Stimulated activated naive CD8-positive, alpha-beta T cell treated with anti-CD3 and anti-CD28 coated beads, Interleukin-15, Interleukin-2, amounts not matched to agents 100 ng/mL and 50 ng/mL, for 24 hours (primary cell): ENCODE data around the gene TFDP1.

Experiments
- H3K27ac Mint-ChIP-seq: one replicate; pipeline ENCODE4 v1.8.0; 2021; ENCODE audit warnings: mild to moderate bottlenecking, mixed read lengths
- H3K27me3 Mint-ChIP-seq: one replicate; pipeline ENCODE4 v1.8.0; 2021; ENCODE audit warnings: mixed read lengths
- H3K36me3 Mint-ChIP-seq: one replicate; pipeline ENCODE4 v1.8.0; 2021; ENCODE audit warnings: low read depth, mixed read lengths
- H3K4me1 Mint-ChIP-seq: one replicate; pipeline ENCODE4 v1.8.0; 2021; ENCODE audit warnings: low read depth, mixed read lengths
- H3K4me3 Mint-ChIP-seq: one replicate; pipeline ENCODE4 v1.8.0; 2021; ENCODE audit warnings: mild to moderate bottlenecking, mixed read lengths
- H3K9me3 Mint-ChIP-seq: one replicate; pipeline ENCODE4 v1.8.0; 2021; ENCODE audit warnings: mixed read lengths

Gene TFDP1

DNA sequence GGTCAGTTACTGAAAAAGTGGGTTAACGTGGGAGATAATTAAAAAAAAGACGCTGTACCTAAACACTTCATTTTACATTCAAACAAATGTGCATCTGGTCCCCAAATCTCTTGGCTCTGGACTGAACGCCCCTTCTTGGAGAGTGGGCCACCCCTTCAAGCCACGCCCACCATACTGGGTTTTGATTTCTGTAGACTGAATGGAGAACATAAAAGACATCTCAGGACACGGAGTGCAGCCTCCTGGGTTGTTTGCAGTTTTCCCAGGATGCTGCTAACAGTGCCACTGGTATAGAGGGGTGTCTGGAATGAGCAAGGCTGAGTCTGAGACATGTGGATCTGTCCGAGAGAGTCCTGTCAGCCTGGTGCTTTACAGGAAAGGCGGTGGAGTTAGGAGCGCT lies 10.6 kb downstream of the TFDP1 start:
- H3K36me3 Mint-ChIP-seq = peaks cover 67% of the 10 kb centered on the region

DNA sequence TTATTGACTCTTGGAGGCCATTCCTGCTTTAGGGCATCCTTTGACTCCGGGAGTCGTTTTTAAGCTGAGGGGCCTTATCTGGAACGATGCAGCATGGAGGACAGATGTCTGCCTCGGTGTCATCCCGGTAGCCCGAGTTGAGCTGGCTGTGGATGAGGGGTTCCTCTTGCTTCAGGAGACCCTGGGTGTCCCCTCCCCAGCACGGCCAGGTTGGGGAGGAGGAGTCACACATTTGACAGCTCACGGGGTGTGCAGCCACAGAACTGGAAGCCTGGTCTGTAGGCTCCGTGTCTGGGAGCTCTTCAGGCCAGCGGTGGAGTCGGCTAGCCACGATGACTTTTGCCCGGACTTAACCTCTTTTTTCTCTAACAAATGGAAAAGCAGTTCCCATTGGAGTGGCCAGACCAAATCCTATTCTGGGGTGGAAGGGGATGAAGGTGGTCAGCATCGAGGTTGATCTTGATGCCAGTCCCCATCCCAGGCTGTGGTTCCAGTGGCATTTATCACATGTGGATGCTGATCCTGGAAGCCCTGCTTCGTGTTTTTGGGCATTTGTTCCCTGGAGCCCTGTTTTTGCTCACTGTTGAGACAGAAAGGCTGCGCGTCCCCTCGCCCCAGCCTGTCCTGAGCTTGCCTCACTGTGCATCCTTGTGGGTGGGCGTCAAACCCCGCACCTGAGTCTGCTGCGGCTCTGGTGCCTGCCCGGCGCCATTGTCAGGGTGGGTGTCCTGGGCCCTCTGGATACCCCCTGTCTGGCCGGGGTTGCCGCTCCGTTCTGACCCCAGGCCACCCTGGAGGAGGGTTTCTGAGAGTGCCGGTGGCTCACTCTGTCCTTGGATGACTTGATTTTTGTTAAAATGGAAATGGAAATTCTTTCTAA lies 12.0 kb downstream of the TFDP1 start:
- H3K9me3 Mint-ChIP-seq = no peaks in the 10 kb centered on the region
- peaks cover 69% of the 10 kb centered on the region for H3K36me3 Mint-ChIP-seq
- H3K4me3 Mint-ChIP-seq = no peak overlapping the region
- peaks cover 2% of the 10 kb centered on the region for H3K4me1 Mint-ChIP-seq
- H3K27ac Mint-ChIP-seq = no peak overlapping the region
- no peaks in the 10 kb centered on the region for H3K27me3 Mint-ChIP-seq

More for the DNA sequence above, 10.6 kb downstream of the TFDP1 start:
- Mint-ChIP-seq H3K27ac (no peak overlapping the region), H3K4me3 (no peak overlapping the region), H3K9me3 (no peaks in the 10 kb centered on the region), H3K27me3 (no peaks in the 10 kb centered on the region), H3K4me1 (peaks cover 5% of the 10 kb centered on the region)

DNA sequence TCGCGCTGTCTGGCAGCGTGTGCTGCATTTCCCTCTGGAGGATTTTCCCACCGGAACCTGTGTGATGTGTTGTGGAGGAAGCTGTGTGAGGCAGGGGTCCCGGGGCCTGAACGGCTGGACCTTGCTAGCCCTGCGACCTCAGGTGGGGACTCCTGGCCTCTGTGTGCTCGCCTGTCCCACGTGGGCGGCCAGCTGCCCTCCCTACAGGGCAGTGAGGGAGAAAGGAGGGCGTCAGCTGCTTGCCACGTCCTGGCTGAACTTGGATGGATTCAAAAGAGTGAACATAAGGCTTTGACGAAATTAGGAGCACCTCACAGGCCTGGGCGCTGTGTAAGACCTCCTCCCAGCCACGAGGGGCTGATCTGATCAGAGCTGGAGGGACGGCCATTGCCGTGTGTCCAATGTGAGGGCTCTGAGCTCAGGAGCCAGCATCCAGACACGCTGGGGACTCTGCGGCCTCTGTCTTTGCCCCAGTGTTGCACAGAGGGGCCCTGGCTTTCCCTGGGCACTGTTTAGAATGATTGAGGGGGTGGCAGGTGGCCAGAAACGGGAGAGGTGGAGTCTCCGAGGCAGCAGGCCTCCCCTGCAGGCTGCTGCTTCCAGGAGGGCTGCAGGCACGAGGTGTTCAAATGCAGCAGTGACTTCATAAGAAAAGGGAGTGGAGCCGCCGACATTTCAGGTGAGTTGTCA lies 13.0 kb downstream of the TFDP1 start:
- Mint-ChIP-seq H3K27me3 (no peaks in the 10 kb centered on the region), H3K9me3 (no peaks in the 10 kb centered on the region), H3K4me1 (peaks cover 7% of the 10 kb centered on the region), H3K27ac (no peak overlapping the region), H3K4me3 (no peak overlapping the region), H3K36me3 (peaks cover 66% of the 10 kb centered on the region)

DNA sequence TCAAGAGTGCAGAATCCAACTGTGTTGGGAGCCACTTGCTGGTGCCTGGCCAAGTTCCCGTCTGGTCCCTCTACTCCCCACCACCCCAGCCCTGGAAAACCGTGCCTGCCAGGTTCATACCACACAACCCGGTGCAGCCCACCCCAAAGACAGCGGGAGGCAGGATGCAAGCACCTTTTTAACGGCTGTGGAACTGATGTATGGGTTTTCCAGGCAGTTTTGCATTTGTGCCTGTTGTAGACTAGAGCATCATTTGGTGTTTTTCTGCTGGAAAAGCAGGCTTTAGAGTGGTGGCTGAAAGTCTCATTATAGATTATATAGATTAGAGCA lies 13.5 kb downstream of the TFDP1 start:
- no peaks in the 10 kb centered on the region for H3K27me3 Mint-ChIP-seq
- H3K4me3 Mint-ChIP-seq = no peak overlapping the region
- H3K4me1 Mint-ChIP-seq = peaks cover 12% of the 10 kb centered on the region
- H3K36me3 Mint-ChIP-seq = peaks cover 67% of the 10 kb centered on the region
- H3K9me3 Mint-ChIP-seq = no peaks in the 10 kb centered on the region
- H3K27ac Mint-ChIP-seq = no peak overlapping the region

DNA sequence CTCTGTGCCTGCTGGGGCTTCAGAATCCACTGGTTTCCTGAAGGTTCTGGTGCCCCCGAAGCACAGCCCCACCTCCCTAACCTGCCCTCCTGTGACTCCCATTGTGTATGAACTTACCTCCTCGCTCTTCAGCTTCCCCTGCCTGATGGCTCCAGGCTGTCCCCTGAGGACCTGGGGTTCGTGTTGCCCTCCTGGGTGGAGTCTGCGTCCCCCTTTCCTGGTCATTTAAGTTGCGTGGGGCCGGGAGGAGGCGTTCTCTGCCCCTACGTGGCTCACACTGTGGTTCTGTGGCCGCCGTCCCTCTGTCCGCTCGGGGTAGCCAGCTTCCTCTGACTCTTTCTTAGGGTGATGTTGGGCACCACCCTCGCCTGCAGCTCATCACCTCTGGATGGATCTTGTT lies 13.9 kb downstream of the TFDP1 start:
- Mint-ChIP-seq H3K9me3 (no peaks in the 10 kb centered on the region), H3K4me3 (no peak overlapping the region), H3K4me1 (peaks cover 16% of the 10 kb centered on the region), H3K27ac (no peak overlapping the region), H3K36me3 (peaks cover 68% of the 10 kb centered on the region), H3K27me3 (no peaks in the 10 kb centered on the region)

DNA sequence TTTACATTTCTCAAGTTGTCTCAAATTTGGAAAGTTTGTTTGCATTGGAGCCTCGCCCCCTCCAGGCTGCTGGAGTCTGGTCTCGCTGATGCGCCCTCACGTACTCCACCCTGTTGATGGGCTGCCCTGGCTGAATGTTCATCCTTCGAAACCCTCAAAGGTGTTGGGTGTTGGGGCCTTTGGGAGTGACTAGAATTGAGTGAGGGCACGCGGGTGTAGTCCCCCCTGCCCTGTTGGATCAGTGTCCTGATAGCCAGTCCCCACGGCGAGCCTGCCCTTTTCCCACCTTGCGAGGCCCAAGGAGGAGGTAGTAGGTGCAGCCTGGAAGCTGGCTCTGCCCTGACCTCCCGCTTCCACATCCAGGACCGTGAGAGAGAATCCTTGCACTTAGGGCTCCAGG lies 14.8 kb downstream of the TFDP1 start:
- Mint-ChIP-seq H3K36me3 (peaks cover 68% of the 10 kb centered on the region), H3K27ac (no peak overlapping the region), H3K9me3 (no peaks in the 10 kb centered on the region), H3K27me3 (no peaks in the 10 kb centered on the region), H3K4me1 (peaks cover 25% of the 10 kb centered on the region), H3K4me3 (no peak overlapping the region)

DNA sequence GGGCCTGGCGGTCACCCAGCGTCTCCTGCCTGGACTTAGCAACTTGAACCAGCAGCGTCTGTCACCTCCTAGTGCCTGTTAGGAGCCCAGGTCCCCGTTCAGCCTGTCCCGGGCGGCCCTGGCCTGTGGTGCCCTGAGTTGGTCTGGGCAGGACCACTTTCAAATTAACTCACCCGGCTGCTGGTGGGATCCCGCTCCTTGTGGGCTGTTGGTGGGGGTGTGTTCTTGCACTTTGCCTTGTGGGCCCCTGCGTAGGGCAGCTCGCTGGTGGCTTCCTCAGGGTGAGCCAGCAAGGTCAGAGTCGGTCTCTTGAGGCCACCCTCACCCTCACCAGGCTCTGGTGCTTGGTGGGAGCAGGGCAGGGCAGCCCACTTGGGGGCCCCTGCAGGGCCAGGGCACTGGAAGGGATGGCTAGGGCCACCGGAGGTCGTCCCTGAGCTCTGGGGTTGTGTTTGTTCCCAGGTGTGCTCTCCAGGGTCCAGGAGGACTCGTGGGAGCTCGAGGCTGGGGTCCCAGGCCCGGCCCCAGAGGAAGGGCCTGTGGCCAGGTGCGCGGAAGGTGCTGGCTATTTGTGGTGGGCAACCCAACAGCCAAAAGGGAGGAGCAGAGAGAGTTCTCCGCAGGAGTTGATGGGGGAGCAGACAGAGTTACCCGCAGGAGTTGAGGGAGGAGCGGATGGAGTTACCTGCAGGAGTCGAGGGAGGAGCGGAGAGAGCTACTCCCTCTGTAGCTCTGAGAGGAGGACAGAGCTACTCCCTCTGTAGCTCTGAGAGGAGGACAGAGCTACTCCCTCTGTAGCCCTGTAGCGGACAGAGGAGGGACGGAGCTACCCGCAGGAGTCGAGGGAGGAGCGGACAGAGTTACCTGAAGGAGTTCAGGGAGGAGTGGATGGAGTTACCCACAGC lies 16.9 kb downstream of the TFDP1 start:
- no peaks in the 10 kb centered on the region for H3K27me3 Mint-ChIP-seq
- H3K36me3 Mint-ChIP-seq = peaks cover 55% of the 10 kb centered on the region
- H3K9me3 Mint-ChIP-seq = no peaks in the 10 kb centered on the region
- H3K4me3 Mint-ChIP-seq = no peak overlapping the region
- peaks cover 34% of the 10 kb centered on the region for H3K4me1 Mint-ChIP-seq
- peak overlapping the region; percentile 36 for H3K27ac Mint-ChIP-seq

DNA sequence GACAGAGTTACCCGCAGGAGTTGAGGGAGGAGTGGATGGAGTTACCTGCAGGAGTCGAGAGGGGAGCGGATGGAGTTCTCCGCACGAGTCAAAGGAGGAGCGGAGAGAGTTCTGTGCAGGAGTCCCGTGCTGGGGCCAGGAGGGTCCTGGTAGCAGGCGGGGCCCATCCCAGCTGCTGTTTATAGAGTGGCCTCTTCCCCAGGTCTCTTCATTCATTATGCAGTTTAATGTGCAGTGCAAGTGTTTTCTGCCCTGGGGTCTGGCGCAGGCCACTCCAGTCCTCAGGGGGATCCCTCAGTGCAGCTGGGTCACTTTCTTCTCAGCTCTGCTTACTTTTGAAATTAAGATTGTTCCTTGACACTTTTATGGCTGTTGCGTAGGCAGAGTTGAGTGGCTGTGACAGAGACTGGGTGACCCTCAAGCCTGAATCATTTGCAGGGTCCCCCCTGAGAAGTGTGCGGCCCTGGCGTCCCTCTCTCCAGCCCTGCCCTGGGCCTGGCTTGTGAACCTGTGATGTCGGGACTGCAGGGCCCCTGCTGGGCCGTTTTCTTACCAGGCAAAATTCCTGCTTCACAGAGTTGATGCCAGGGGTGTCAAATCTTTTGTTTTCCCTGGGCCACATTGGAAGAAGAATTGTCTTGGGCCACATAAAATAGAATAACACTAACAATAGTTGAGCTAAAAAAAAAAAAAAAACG lies 17.9 kb downstream of the TFDP1 start:
- no peaks in the 10 kb centered on the region for H3K9me3 Mint-ChIP-seq
- H3K27ac Mint-ChIP-seq = peak overlapping the region; percentile 36
- H3K4me1 Mint-ChIP-seq = peaks cover 34% of the 10 kb centered on the region
- H3K4me3 Mint-ChIP-seq = no peak overlapping the region
- H3K27me3 Mint-ChIP-seq = no peaks in the 10 kb centered on the region
- H3K36me3 Mint-ChIP-seq = peaks cover 49% of the 10 kb centered on the region

DNA sequence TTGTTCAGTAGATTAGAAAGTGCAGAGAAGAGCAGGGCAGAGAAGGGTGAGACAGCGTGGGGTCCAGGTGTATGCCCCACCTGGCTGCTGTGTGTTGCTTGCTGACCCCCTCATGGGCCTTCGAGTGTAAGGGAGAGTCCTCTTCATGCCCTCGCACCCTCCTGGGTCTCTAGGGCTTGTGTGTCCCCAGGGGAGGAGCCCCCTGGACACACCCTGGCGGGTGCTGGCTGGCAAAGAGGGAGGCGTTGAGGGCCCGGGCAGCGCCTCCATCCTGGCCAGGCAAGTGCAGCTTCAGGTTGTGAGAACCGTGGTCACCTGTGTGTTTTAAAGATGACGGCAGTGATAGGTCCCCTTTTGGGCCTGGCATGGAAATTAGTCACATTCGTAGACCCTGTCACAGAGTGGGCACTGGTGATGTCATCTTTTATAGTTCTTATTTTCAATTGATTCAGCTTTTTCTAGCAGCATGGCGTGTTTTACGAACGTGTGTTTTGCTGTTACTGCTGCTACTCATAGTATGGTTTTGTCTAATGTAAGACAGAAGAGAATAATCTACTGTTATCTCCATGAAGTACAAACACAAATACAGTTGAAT lies 18.7 kb downstream of the TFDP1 start:
- Mint-ChIP-seq H3K4me1 (peaks cover 34% of the 10 kb centered on the region), H3K4me3 (no peak overlapping the region), H3K27me3 (no peaks in the 10 kb centered on the region), H3K9me3 (no peaks in the 10 kb centered on the region), H3K27ac (no peak overlapping the region), H3K36me3 (peaks cover 42% of the 10 kb centered on the region)

DNA sequence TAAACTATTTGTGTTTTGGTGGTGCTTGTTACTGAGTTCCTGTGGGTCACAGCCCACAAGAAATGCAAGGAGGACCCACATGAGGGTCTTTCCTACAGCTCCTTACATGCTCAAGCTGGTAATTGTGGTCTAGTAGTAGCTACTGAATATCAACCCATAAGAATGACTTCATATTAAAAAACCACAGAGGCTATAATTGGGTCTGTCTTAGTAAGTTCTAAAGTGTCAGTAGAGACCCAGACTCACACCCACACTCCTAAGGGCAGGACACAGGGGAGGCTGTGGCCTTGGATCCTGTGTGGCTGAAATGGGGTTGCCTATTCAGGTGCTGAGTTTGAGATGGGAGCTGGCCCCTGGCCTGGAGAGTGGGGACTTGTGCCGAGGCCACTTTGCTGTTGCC lies 19.6 kb downstream of the TFDP1 start:
- no peaks in the 10 kb centered on the region for H3K9me3 Mint-ChIP-seq
- H3K4me1 Mint-ChIP-seq = peaks cover 34% of the 10 kb centered on the region
- H3K36me3 Mint-ChIP-seq = peaks cover 32% of the 10 kb centered on the region
- H3K4me3 Mint-ChIP-seq = no peak overlapping the region
- no peak overlapping the region for H3K27ac Mint-ChIP-seq
- H3K27me3 Mint-ChIP-seq = no peaks in the 10 kb centered on the region

DNA sequence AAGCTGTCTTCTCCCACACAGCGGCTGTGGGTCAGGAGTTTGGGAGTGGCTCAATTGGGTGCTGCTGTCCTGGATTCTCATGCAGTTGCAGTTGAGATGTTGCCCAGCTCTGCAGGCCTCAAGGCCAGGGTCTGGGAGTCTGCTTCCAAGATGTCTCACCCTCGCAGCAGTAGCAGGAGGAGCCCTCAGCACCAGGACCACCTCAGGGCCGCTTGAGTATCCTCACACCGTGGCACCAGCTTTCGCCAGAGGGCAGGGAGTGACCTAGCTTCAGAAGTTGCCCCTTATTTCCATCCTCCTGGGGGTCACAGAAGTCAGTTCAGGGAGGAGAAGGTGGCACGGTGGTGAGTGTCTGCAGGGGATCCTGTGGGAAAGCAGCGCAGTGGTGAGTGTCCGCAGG lies 20.9 kb downstream of the TFDP1 start:
- Mint-ChIP-seq H3K4me3 (no peak overlapping the region), H3K27ac (no peak overlapping the region), H3K9me3 (no peaks in the 10 kb centered on the region), H3K4me1 (peaks cover 34% of the 10 kb centered on the region), H3K27me3 (no peaks in the 10 kb centered on the region), H3K36me3 (peaks cover 22% of the 10 kb centered on the region)

DNA sequence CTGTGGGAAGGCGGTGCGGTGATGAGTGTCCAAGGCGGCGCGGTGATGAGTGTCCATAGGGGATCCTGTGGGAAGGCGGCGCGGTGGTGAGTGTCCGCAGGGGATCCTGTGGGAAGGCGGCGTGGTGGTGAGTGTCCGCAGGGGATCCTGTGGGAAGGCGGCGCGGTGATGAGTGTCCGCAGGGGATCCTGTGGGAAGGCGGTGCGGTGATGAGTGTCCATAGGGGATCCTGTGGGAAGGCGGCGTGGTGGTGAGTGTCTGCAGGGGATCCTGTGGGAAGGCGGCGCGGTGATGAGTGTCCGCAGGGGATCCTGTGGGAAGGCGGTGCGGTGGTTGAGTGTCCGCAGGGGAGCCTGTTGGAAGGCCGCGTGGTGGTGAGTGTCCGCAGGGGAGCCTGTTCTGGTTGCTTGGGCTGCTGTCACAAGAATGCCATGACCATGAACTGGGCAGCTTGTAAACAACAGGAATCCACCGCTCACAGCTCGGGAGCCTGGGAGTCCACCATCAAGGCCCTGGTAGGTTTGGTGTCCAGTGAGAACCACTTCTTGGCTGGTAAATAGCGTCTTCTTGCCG lies 21.4 kb downstream of the TFDP1 start:
- H3K36me3 Mint-ChIP-seq = peaks cover 19% of the 10 kb centered on the region
- H3K9me3 Mint-ChIP-seq = no peaks in the 10 kb centered on the region
- peaks cover 34% of the 10 kb centered on the region for H3K4me1 Mint-ChIP-seq
- no peak overlapping the region for H3K27ac Mint-ChIP-seq
- H3K4me3 Mint-ChIP-seq = no peak overlapping the region
- no peaks in the 10 kb centered on the region for H3K27me3 Mint-ChIP-seq

DNA sequence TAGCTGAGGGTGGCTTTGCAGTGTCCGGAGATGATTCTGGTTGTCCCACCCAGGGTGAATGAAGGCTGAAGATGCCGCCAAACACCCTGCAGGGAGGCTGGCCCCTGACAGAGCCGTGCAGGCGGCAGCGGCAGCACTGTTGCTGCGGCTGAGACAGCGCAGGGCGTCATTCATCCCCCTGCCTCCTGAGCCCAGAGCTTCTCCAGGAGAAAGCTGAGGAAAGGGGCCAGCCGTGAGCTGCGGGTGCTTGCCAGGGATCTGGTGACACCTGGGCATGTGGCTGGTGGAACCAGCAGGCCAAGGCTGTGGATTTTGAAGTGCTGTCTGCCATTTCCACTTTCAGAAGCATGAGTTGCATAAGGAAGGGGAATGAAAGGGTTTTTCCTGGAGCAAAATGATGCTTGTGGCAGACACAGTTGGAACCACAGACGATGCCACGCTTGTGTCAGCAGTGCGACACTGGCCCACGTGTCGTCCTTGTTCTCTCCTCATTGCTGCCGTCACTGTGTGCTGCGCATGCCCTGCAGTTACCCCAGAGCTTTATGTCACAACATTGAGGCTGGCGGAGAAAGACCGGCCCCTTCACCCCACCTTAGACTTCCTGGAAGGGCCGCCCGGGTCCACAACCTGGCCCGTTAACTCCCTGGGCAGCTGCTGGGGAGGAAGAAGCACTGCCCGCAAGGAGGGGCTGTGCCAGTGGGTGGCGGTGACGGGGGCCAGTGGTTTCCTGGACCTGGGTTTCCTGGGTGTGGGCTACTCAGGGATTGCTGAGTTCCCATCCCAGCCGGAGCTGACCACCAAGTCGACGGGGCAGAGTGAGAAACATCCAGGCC lies 22.7 kb downstream of the TFDP1 start:
- Mint-ChIP-seq H3K27ac (no peak overlapping the region), H3K36me3 (peaks cover 12% of the 10 kb centered on the region), H3K4me1 (peaks cover 28% of the 10 kb centered on the region), H3K4me3 (no peak overlapping the region), H3K27me3 (no peaks in the 10 kb centered on the region), H3K9me3 (no peaks in the 10 kb centered on the region)
